Right renal pelvis (tissue), 4 donors: Measurements from ENCODE around the gene FZD1. TPM values are rescaled to one million over a fixed set of nuclear protein-coding genes. Genes with fewer than 3 reads are reported as not detected.
A peak's percentile ranks its signal among the peaks of the same experiment; 100 is the strongest.

Source experiments
- DNase-seq, 4 donors: peaks; one replicate each; pipeline ENCODE4 v3.0.0-alpha.2; 2013; ENCODE audit warnings: low read depth in 4 of 4, low spot score in 3 of 4, missing footprints in 1 of 4
- polyA plus RNA-seq, 4 donors: library from polyadenylated mRNA; unstranded; fragments of 120-200 nt; gene quantifications; one replicate each; pipeline ENCODE4 v1.2.1, GENCODE V29; 2013; ENCODE audit not compliant: insufficient read length in 4 of 4

The FZD1 gene
- 10 to 100 TPM; 64.1 to 74.4 (median 69.1) TPM for polyA plus RNA-seq

DNA sequence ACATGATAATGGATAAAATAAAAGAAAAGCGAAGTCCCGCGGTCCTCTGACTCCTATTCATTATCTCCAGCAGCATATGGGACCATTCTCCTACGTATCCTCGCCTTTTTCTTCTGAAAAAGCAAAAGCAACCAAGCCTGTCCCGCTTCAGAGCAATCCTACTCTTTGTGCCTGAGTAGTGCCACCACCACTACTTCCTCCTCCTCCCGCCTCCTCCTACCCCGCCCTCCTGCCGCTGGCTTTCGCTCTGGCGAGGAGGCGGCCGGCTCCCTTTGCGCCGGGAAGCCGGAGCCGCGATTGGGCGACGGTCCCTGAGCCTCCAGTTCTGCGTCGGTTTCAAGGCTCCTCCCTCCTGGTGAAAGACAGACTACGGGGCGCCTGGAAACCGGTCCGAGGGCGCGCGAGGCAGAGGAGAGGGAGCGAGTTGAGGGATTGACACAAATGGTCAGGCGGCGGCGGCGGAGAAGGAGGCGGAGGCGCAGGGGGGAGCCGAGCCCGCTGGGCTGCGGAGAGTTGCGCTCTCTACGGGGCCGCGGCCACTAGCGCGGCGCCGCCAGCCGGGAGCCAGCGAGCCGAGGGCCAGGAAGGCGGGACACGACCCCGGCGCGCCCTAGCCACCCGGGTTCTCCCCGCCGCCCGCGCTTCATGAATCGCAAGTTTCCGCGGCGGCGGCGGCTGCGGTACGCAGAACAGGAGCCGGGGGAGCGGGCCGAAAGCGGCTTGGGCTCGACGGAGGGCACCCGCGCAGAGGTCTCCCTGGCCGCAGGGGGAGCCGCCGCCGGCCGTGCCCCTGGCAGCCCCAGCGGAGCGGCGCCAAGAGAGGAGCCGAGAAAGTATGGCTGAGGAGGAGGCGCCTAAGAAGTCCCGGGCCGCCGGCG is at the start of gene FZD1:
FZD1 (plus strand) TSS at position 388 of the 878 bp plus-strand sequence; CDS start at position 836, 448 bp downstream.
- DNase-seq = peak; percentile 94 to 99 (median 98)

DNA sequence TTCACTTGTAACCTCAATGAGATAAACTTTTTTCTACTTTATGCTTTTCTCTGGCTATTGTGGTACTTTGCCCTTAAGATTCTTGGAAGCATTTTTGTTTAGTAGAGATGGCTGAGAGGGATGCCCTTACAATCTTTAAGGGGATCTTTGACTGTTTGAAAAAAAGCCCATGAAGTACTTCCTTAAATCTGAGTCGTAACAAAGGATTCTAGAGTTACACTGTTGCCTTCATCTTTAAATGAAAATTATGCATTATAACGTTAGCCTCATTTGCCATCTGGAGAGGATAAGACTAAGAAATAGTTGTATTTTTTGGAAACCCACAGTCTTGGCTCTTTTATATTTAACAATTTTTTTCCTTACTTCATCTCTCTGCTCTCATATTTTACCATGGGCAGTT is 37.8 kb upstream of the FZD1 start:
- no peak for DNase-seq

DNA sequence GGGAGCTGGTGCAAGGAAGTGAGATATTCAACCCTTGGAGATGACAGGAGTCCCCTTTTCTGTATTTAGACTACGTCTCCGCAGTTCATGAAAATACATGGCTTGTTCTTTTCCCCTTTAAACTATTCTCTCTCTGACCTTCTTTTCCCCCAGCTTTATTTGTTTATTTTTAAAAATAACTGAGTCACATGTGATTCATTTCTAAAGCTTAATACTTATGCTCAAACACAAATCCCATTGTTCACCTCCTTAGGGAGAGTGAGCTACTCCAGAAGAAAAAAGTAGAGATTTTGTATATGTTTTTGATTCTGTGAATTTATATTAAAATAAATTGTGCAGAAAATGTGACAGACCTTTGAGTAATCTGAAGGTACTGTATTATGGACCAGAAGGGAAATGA is 35.9 kb upstream of the FZD1 start:
- DNase-seq = no peak

DNA sequence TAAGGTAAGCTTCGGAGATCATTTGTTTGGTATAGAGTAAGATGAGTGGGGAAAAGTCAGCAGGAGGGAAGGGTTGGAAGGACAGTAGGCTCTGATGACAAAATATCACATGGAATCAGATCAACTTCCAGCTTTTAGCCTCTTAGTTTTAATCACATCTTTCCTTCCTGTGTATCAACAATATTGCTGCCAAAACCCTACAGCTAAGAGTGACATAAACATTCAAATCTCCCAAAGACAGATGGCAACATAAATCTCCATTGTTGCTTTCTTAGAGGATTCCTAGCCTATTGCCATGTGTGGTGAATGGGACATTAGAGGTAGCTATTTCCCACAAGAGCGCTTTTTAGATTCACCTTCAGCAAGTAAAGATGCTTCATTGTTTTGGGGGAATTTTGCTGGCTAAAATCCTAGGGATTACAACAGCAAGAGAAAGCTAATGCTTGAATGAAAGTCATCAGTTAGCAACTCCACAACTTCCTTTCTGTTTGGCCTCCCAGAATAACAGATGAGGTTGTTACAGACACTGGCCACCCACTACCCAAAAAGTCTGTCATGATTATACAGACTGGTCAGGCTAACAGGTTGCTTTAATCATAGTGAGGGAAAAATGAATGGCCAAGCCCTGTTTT is 35.2 kb upstream of the FZD1 start:
- DNase-seq = no peak

- DNase-seq = no peak
These were observed 34.1 kb upstream of the FZD1 start for GRCh38 chr7:91230100-91230499.

- no peak for DNase-seq
These were observed 33.7 kb upstream of the FZD1 start for GRCh38 chr7:91230503-91230902.

DNA sequence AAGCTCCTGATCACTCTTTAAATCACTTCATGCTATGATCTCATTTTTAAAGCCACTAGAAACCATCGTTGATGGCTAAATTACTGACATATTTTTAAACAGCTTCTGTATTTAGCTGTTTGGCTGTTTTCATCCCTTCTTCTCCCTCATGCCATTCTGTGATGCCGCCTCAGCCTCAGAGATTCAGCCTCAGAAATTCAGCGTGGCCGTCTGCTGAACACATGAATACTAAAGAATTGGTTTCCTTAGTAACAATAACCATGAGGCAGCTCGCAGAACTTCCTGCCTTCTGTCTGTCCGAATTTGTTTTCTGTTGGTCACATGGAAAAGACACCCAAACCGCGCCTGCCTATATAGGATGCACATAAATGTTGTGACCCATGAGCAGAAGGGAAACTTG is 31.0 kb upstream of the FZD1 start:
- no peak for DNase-seq

DNA sequence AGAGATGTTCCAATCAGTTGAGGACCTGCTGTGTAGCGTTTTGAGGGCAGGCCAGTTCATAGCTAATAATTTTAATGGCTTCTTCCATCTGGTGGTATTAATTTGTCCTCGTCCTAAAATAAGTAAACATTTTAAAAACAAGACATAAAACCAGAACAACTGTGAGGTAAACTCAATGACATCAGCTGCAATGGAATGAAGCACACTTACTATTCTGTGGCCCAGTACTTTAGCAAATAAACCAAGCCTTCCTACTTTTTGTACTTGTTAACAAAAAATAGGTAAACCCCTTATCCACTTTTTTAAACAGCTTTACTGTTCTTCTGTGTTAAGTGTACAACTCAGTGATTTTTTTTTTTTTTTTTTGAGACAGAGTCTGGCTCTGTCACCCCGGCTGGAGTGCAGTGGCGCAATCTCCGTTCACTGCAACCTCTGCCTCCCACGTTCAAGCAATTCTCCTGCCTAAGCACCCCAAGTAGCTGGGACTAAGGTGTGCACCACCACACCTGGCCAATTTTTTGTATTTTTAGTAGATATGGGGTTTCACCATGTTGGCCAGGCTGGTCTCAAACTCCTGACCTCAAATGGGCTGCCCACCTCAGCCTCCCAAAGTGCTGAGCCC is 28.9 kb upstream of the FZD1 start:
- no peak for DNase-seq

GRCh38 chr7:91239171-91239604 is 25.0 kb upstream of the FZD1 start:
- no peak for DNase-seq

DNA sequence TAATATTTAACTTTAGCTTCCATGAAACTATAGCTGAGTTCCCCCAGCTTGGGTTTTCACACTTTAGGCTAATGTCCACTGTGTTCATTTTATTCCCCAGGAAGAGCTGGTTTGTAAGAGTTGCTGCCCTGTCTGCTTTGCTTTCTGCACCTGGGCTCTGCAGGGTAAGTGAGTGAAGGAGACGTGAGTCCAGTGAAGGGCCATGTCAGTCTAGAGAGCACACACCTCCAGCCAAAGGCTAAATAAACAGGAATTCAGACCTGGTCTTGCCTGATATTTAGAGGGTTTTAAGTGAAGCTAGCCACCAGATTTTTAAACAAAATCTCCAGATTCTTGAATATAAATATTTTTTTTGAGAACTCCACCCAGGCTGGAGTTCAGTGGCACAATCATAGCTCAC is 24.5 kb upstream of the FZD1 start:
- no peak for DNase-seq

DNA sequence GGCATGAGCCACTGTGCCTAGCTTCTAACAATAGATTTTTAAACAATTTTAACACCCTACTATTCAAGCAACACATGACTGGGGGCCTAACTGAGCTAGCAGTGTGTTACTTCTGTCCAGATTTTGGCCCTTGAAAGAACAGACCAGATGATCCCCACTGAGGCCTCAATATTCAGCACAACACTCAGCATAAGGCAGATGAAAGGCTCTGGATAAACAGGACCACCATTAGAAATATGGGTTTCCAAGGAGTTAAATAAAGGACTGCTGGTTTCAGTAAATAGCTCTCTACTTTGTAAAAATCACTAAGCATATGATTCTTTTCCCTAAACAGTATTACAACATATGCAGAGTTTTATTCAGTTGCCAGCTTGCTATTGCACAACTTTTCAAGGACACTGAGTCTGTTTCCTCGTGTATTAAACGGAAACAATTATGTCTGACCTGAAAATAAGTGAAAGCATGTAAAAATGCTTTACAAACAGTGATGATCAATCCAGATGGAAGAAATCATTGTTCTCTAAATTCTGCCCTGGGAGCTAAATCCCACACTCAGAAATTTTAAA is 23.8 kb upstream of the FZD1 start:
- no peak for DNase-seq

- no peak for DNase-seq
These were observed 22.0 kb upstream of the FZD1 start for GRCh38 chr7:91242097-91242844.

DNA sequence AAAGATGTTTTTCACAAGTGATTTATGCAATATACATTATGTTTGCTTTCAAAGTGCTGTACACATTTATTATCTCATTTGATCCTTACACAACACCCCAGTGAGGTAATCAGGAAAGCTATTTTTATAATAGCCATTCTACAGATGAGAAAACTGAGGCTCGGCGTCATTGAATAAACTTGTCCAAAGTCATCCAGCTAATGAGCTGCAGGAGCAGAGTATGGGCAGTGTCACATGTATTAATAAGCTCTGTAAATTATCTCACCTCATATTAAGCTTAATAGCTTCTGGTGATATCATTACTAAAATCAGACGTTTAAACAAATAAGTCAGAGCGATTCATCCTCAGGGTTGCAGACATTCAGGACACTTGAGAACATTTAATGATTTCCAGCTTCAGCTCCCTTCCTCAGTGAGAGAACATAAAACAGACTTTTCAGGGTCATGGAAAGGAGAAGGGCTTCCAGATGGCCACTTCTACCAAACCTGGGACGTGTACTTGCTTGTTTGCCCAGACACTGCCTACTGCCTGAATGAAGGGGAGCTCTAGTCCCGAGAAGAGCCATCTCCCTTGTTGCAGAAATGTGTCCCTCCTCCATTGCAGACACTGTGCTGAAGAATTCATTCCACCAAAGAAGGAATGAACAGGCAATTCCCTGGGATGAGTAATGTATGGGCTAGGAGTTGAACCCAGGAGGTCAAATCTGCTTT is 20.5 kb upstream of the FZD1 start:
- DNase-seq = no peak

- no peak for DNase-seq
These were observed 16.7 kb upstream of the FZD1 start for GRCh38 chr7:91247500-91247899.

- DNase-seq = no peak
These were observed 15.2 kb upstream of the FZD1 start for GRCh38 chr7:91248996-91249395.

GRCh38 chr7:91249506-91250233 is 14.6 kb upstream of the FZD1 start:
- DNase-seq = no peak

DNA sequence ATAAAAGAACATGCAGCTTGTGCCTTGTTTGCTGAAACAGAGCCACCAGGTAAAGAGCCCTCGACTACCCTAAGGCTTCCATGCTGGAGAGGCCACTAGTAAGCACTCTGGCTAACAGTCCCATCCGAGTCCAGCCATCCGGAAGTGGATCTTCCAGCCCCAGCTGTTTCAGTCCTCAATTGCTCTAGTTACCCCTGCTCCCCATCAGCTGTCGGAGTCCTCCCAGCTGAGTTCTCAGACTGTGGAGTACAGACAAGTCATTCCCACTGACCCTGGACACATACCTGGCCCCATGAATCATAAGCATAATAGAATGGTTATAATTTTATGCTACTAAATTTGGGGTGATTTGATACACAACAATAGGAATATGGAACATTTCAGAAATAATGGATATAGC is 13.5 kb upstream of the FZD1 start:
- DNase-seq = no peak

DNA sequence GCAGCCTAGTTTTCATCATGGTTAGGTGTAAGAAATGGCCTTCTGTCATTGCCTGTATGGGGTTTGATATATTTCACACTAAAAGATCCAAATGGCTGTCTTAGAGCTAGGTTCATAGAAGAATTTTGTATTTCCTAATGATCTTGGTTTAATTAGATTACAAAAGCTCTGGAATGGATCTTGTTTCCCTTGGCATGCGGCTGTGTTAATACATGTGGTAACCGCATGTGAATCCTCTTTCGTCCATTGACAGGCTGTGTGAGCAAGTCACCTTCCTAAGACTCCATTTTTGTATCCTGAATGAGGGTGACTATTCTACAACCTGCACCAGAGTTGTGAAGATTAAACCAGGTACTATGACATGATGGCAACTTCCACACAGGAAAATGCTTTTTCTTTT is 12.4 kb upstream of the FZD1 start:
- DNase-seq = no peak

DNA sequence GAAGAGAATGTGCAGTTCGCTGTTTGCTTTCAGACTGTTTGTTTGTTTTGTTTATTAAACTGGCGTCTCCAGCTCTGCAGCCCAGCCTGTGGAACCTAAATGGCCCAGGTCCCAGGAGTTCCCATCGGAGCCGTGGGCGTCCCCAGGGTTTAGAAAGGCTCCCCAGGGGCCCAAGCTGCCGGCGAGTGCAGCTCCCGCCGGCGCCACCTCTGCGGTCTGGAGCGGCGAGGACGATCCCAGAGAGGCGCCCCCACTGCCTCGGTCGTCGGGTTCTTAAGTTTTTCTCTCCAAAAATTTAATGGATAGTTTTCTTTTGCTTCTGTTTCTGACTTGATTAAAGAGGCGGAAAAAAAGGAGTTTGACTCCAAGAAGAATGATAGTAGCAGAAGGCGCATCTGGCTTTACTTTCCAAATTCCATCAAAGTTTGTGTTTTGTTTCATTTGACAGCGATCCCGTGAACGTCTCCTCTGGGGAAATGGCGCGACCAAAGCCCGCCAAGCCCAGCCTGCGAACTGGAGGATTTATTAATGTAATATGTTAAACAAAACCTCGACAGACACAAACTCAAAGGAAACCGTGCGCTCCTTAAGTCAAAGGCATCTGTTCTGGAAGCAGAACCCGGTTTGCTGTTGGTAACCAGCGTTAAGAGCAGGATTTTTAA is 718 bp upstream of the FZD1 start:
- no peak for DNase-seq
